ENCODE results near the gene OTUD5. TPM values are rescaled to one million over a fixed set of nuclear protein-coding genes. Genes with fewer than 3 reads are reported as not detected.
A peak's percentile ranks its signal among the peaks of the same experiment; 100 is the strongest.

The OTUD5 gene
- total RNA-seq, 3 donors from 2014 or later (not counting 1 experiment from before 2014, with no cell fraction given) = 92.2 to 106 (median 92.5) TPM

GRCh38 chrX:48896611-48897011 lies 60.8 kb downstream of the OTUD5 start:
- Mint-ChIP-seq H3K4me1 (peaks cover 6 to 23% of the 10 kb centered on the region in 2 donors), H3K27me3 (ENCODE audit: low read depth in 2 of 2) (no peaks in the 10 kb centered on the region), H3K27ac (peak overlapping the region; percentile 92 to 97), H3K9me3 (no peaks in the 10 kb centered on the region), H3K36me3 (no peaks in the 10 kb centered on the region), H3K4me3 (peak overlapping the region; percentile 90)
- Histone ChIP-seq H3K4me3 (ENCODE audit: low read length) (peak overlapping the region; percentile 99), H3K27ac (ENCODE audit: low read length) (peak overlapping the region; percentile 100), H3K4me1 (ENCODE audit: control insufficient read depth, insufficient read depth, low read length) (peaks cover 35% of the 10 kb centered on the region), H3K27me3 (ENCODE audit: control insufficient read depth, insufficient read depth, low read length) (no peaks in the 10 kb centered on the region), H3K9me3 (ENCODE audit: control insufficient read depth, insufficient read depth, low read length) (no peaks in the 10 kb centered on the region), H3K36me3 (ENCODE audit: control insufficient read depth, insufficient read depth, low read length) (peaks cover 16% of the 10 kb centered on the region)
- no peak for ATAC-seq
- no peak for TF ChIP-seq CTCF (IDR thresholded peaks at IDR 0.05)
- intact Hi-C loops (cut with micrococcal nuclease) = loop anchor here (2.0 to 5.0 kb wide), 2 partner anchors 14 to 61 kb away; partner anchors contain the start of genes OTUD5 and SLC35A2
- WGBS (ENCODE audit: insufficient coverage) = 86% methylated on average over 7 of the region's 9 CpGs
- no peak for DNase-seq

DNA sequence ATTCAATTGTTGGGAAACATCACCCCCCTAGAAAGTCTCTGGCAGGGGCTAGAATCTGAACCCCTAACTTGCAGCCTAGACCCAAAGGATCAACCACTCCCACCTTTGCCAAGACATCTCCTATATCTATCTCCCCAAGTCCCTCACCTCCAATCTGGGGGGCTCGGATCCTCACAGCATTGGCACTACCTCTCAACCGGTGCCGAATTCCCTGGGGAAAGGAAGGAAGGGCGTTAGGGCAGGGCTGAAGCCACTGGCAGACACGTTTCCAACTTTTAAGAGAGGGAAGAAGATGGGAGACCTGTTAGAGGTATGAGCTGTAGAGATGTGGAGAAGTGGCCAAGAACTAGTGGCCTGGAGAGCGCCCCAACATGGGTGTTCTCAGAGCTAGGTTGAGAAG lies 62.5 kb downstream of the OTUD5 start:
- Mint-ChIP-seq H3K9me3 (no peaks in the 10 kb centered on the region), H3K27me3 (ENCODE audit: low read depth in 2 of 2) (no peaks in the 10 kb centered on the region), H3K27ac (peak overlapping the region in 1 of 2 donors; percentile 60), H3K36me3 (no peaks in the 10 kb centered on the region), H3K4me3 (peak overlapping the region; percentile 45), H3K4me1 (peaks cover 6 to 33% of the 10 kb centered on the region in 2 donors)
- TF ChIP-seq CTCF (IDR thresholded peaks at IDR 0.05) = no peak
- intact Hi-C loops (cut with micrococcal nuclease) = loop anchor here (5.0 kb wide), 1 partner anchor 62 kb away; the partner anchor contains the start of gene OTUD5
- 94% methylated on average over 6 of the region's 6 CpGs for WGBS (ENCODE audit: insufficient coverage)
- ATAC-seq (no peak), DNase-seq (no peak)
- no peak overlapping the region for H3K4me3 ChIP-seq (ENCODE audit: low read length)
- H3K36me3 ChIP-seq (ENCODE audit: control insufficient read depth, insufficient read depth, low read length) = peaks cover 10% of the 10 kb centered on the region
- no peaks in the 10 kb centered on the region for H3K9me3 ChIP-seq (ENCODE audit: control insufficient read depth, insufficient read depth, low read length)
- no peak overlapping the region for H3K27ac ChIP-seq (ENCODE audit: low read length)
- no peaks in the 10 kb centered on the region for H3K27me3 ChIP-seq (ENCODE audit: control insufficient read depth, insufficient read depth, low read length)
- H3K4me1 ChIP-seq (ENCODE audit: control insufficient read depth, insufficient read depth, low read length) = peaks cover 41% of the 10 kb centered on the region

- no peak overlapping the region for H3K4me3 Mint-ChIP-seq
- intact Hi-C loops (cut with micrococcal nuclease) = no loop called here
- H3K36me3 ChIP-seq (ENCODE audit: control insufficient read depth, insufficient read depth, low read length) = peaks cover 10% of the 10 kb centered on the region
- TF ChIP-seq CTCF (IDR thresholded peaks at IDR 0.05) = no peak
- H3K27me3 Mint-ChIP-seq (ENCODE audit: low read depth in 2 of 2) = no peaks in the 10 kb centered on the region
- H3K9me3 Mint-ChIP-seq = no peaks in the 10 kb centered on the region
- H3K9me3 ChIP-seq (ENCODE audit: control insufficient read depth, insufficient read depth, low read length) = no peaks in the 10 kb centered on the region
- no peaks in the 10 kb centered on the region for H3K36me3 Mint-ChIP-seq
- H3K27ac Mint-ChIP-seq = no peak overlapping the region
- DNase-seq (no peak), ATAC-seq (no peak)
- H3K27ac ChIP-seq (ENCODE audit: low read length) = no peak overlapping the region
- peaks cover 31% of the 10 kb centered on the region for H3K4me1 ChIP-seq (ENCODE audit: control insufficient read depth, insufficient read depth, low read length)
- 91% methylated on average over 15 of the region's 16 CpGs for WGBS (ENCODE audit: insufficient coverage)
- H3K4me3 ChIP-seq (ENCODE audit: low read length) = no peak overlapping the region
- no peaks in the 10 kb centered on the region for H3K27me3 ChIP-seq (ENCODE audit: control insufficient read depth, insufficient read depth, low read length)
- H3K4me1 Mint-ChIP-seq = peaks cover 6 to 33% of the 10 kb centered on the region in 2 donors
Measured at GRCh38 chrX:48893556-48894348, 63.7 kb downstream of the OTUD5 start.

All from natural killer cell (primary cell).